Stimulated activated CD8-positive, alpha-beta memory T cell treated with anti-CD3 and anti-CD28 coated beads, Interleukin-7, amount 100 ng/mL, for 1 hour (primary cell): ENCODE results near the gene DUSP9.

Experiments used
- DNase-seq, 2 donors: peaks; one replicate each; pipeline ENCODE4 v3.0.0-alpha.2; 2020; ENCODE audit warnings: low read depth in 2 of 2

Gene DUSP9

GRCh38 chrX:153635788-153636668, 11.0 kb upstream of the DUSP9 start:
- no peak for DNase-seq

GRCh38 chrX:153636716-153637115, 10.3 kb upstream of the DUSP9 start:
- DNase-seq: no peak

- no peak for DNase-seq
These were observed 9.6 kb upstream of the DUSP9 start for GRCh38 chrX:153637121-153638040.

- DNase-seq: no peak
These were observed 9.0 kb upstream of the DUSP9 start for GRCh38 chrX:153638041-153638371.

GRCh38 chrX:153638436-153639176, 8.4 kb upstream of the DUSP9 start:
- DNase-seq: no peak

GRCh38 chrX:153639177-153640044, 7.6 kb upstream of the DUSP9 start:
- DNase-seq: no peak

- no peak for DNase-seq
These were observed 6.8 kb upstream of the DUSP9 start for GRCh38 chrX:153640045-153640686.

- no peak for DNase-seq
These were observed 6.0 kb upstream of the DUSP9 start for GRCh38 chrX:153640736-153641575.

- no peak for DNase-seq
These were observed 5.4 kb upstream of the DUSP9 start for GRCh38 chrX:153641627-153642026.

- no peak for DNase-seq
These were observed 4.8 kb upstream of the DUSP9 start for GRCh38 chrX:153642051-153642654.

- DNase-seq: no peak
These were observed 4.2 kb upstream of the DUSP9 start for GRCh38 chrX:153642655-153643430.

GRCh38 chrX:153643431-153644351, 3.3 kb upstream of the DUSP9 start:
- DNase-seq: no peak

GRCh38 chrX:153644356-153645125, 2.5 kb upstream of the DUSP9 start:
- DNase-seq: no peak

GRCh38 chrX:153645151-153645550, 1.9 kb upstream of the DUSP9 start:
- no peak for DNase-seq

GRCh38 chrX:153645921-153646488, 998 bp upstream of the DUSP9 start:
- DNase-seq: no peak
